Panc1 (cell line): Measurements from ENCODE around the gene ZIC4. TPM values are rescaled to one million over a fixed set of nuclear protein-coding genes. Genes with fewer than 3 reads are reported as not detected.
A peak's percentile ranks its signal among the peaks of the same experiment; 100 is the strongest.

Experiments
- ATAC-seq: fragments of 200-7000 bp; cut with Tn5 transposase; 2 replicates; pipeline ENCODE4 v1.9.1; 2020; ENCODE audit warnings: mild to moderate bottlenecking, moderate library complexity
- BruUV-seq: library from RNA; stranded (reverse); fragments of 400-500 nt; replicated peaks from 2 replicates; lab custom pipeline; 2021; lab: Mats Ljungman, UMichigan
- CTCF ChIA-PET: fragments of 300-600 bp; sonication (Branson Sonifier 250); formaldehyde crosslinking; loops from one replicate; lab custom pipeline; 2022; ENCODE audit warnings: antibody characterized with exemption; lab: Charles Lee
- POLR2A ChIA-PET: fragments of 300-600 bp; sonication (Branson Sonifier 250); formaldehyde crosslinking; loops from one replicate; lab custom pipeline; 2022; ENCODE audit warnings: antibody characterized with exemption; lab: Charles Lee
- DNase-seq: peaks from one replicate; pipeline ENCODE4 v3.0.0-alpha.2; 2010; ENCODE audit warnings: low read depth, low spot score
- H3K27ac ChIP-seq: 2 replicates; pipeline ENCODE4 v1.5.1; 2011; ENCODE audit warnings: mild to moderate bottlenecking, low read length, inconsistent platforms
- H3K27me3 ChIP-seq: fragments of 200-500 bp; sonication (Bioruptor generic); 2 replicates; pipeline ENCODE4 v1.6.0; 2014; ENCODE audit warnings: low read length, inconsistent platforms; ENCODE audit not compliant: control insufficient read depth, insufficient read depth
- H3K36me3 ChIP-seq: fragments of 200-500 bp; sonication (Bioruptor generic); 2 replicates; pipeline ENCODE4 v1.5.1; 2014; ENCODE audit warnings: inconsistent platforms, mild to moderate bottlenecking, low read length, moderate library complexity; ENCODE audit not compliant: control insufficient read depth, insufficient read depth
- H3K4me1 ChIP-seq: 2 replicates; pipeline ENCODE4 v1.5.1; 2011; ENCODE audit warnings: inconsistent platforms, mild to moderate bottlenecking, low read length, moderate library complexity; ENCODE audit not compliant: control insufficient read depth, insufficient read depth
- H3K4me3 ChIP-seq, 2 experiments: 2 replicates each; pipeline ENCODE4 v1.5.1; 2011 to 2012; ENCODE audit warnings: low read depth in 2 of 2, low read length in 2 of 2, mild to moderate bottlenecking in 2 of 2, inconsistent platforms in 1 of 2, moderate library complexity in 1 of 2
- H3K9me3 ChIP-seq: fragments of 200-500 bp; sonication (Bioruptor generic); 2 replicates; pipeline ENCODE4 v1.5.1; 2014; ENCODE audit warnings: low read depth, mild to moderate bottlenecking, inconsistent platforms, low read length, moderate library complexity; ENCODE audit not compliant: control insufficient read depth, insufficient read depth
- POLR2AphosphoS5 ChIP-seq: IDR thresholded peaks from 2 replicates; pipeline ENCODE4 v1.6.1; 2012; ENCODE audit warnings: mild to moderate bottlenecking, low read depth, low read length, moderate library complexity
- SIN3A ChIP-seq: IDR thresholded peaks from 2 replicates; pipeline ENCODE4 v1.6.1; 2012; ENCODE audit warnings: low read depth, mild to moderate bottlenecking, low read length, moderate library complexity, borderline replicate concordance; ENCODE audit not compliant: insufficient read depth
- TCF7L2 ChIP-seq: IDR thresholded peaks from 2 replicates; pipeline ENCODE4 v1.6.1; 2011; ENCODE audit warnings: mild to moderate bottlenecking, low read depth, low read length, inconsistent platforms
- in situ Hi-C: cut with HindIII; loops from 2 replicates; pipeline ENCODE4 v1.10.0; 2016; ENCODE audit warnings: low sequenced_read_pairs, low pct_unique_long_range_greater_than_20kb
- intact Hi-C: fragments of 100-400 bp; cut with micrococcal nuclease; formaldehyde crosslinking; loops from one replicate; pipeline ENCODE4 v1.10.0; 2022; ENCODE audit not compliant: unreplicated experiment
- total RNA-seq: library from RNA; stranded (reverse); gene quantifications from one replicate; pipeline ENCODE4 v1.2.1, GENCODE V29; 2021; ENCODE audit not compliant: unreplicated experiment
- TF ChIP-seq, protein P1 (sequence below): fragments of 450-650 bp; IDR thresholded peaks from 2 replicates; pipeline ENCODE4 v1.5.1; 2017; ENCODE audit warnings: mild to moderate bottlenecking
- TF ChIP-seq, protein P2 (sequence below), 2 experiments: IDR thresholded peaks; 2 replicates each; pipeline ENCODE4 v1.6.1; 2011 to 2012; ENCODE audit warnings: low read depth in 2 of 2, control low read depth in 1 of 2, low read length in 1 of 2, mild to moderate bottlenecking in 1 of 2, moderate library complexity in 1 of 2; ENCODE audit not compliant: insufficient read depth in 1 of 2

Gene ZIC4
- total RNA-seq, 1 experiment from 2014 or later: not detected

DNA sequence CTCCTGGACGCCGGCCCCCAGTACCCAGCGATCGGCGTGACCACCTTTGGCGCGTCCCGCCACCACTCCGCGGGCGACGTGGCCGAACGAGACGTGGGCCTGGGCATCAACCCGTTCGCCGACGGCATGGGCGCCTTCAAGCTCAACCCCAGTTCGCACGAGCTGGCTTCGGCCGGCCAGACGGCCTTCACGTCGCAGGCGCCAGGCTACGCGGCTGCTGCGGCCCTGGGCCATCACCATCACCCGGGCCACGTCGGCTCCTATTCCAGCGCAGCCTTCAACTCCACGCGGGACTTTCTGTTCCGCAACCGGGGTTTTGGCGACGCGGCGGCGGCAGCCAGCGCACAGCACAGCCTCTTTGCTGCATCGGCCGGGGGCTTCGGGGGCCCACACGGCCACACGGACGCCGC, 3.8 kb upstream of the ZIC4 start:
- no TSS peak for BruUV-seq
- in situ Hi-C loops (no loop called here), intact Hi-C loops (no loop called here)
- Histone ChIP-seq H3K36me3 (no peaks in the 10 kb centered on the region), H3K27ac (no peak overlapping the region), H3K4me1 (no peaks in the 10 kb centered on the region), H3K27me3 (no peaks in the 10 kb centered on the region; the same call in none of the 2 replicates), H3K9me3 (no peaks in the 10 kb centered on the region), H3K4me3 (no peak overlapping the region)
- no peak for TF ChIP-seq TCF7L2
- TF ChIP-seq POLR2AphosphoS5: no peak
- TF ChIP-seq, protein P1, sequence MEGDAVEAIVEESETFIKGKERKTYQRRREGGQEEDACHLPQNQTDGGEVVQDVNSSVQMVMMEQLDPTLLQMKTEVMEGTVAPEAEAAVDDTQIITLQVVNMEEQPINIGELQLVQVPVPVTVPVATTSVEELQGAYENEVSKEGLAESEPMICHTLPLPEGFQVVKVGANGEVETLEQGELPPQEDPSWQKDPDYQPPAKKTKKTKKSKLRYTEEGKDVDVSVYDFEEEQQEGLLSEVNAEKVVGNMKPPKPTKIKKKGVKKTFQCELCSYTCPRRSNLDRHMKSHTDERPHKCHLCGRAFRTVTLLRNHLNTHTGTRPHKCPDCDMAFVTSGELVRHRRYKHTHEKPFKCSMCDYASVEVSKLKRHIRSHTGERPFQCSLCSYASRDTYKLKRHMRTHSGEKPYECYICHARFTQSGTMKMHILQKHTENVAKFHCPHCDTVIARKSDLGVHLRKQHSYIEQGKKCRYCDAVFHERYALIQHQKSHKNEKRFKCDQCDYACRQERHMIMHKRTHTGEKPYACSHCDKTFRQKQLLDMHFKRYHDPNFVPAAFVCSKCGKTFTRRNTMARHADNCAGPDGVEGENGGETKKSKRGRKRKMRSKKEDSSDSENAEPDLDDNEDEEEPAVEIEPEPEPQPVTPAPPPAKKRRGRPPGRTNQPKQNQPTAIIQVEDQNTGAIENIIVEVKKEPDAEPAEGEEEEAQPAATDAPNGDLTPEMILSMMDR: no peak
- no peak for DNase-seq
- POLR2A ChIA-PET: no interaction called here
- ATAC-seq: no peak
- CTCF ChIA-PET: no interaction called here

- intact Hi-C loops (no loop called here), in situ Hi-C loops (no loop called here)
- H3K27ac ChIP-seq: no peak within 1 kb of the TSS
- ChIA-PET POLR2A (no interaction called here), CTCF (no interaction called here)
- H3K4me3 ChIP-seq: peak within 1 kb of the TSS in 1 of 2 experiments; percentile 11; a peak in 1 of 4 replicates
- no peaks in the 10 kb centered on the region for H3K4me1 ChIP-seq
- BruUV-seq: no TSS peak
- H3K27me3 ChIP-seq: no peaks in the 10 kb centered on the region; the same call in none of the 2 replicates
- H3K9me3 ChIP-seq: no peaks in the 10 kb centered on the region
- no peaks in the 10 kb centered on the region for H3K36me3 ChIP-seq
- ATAC-seq: no peak
- no peak for DNase-seq
- TF ChIP-seq, protein P2, sequence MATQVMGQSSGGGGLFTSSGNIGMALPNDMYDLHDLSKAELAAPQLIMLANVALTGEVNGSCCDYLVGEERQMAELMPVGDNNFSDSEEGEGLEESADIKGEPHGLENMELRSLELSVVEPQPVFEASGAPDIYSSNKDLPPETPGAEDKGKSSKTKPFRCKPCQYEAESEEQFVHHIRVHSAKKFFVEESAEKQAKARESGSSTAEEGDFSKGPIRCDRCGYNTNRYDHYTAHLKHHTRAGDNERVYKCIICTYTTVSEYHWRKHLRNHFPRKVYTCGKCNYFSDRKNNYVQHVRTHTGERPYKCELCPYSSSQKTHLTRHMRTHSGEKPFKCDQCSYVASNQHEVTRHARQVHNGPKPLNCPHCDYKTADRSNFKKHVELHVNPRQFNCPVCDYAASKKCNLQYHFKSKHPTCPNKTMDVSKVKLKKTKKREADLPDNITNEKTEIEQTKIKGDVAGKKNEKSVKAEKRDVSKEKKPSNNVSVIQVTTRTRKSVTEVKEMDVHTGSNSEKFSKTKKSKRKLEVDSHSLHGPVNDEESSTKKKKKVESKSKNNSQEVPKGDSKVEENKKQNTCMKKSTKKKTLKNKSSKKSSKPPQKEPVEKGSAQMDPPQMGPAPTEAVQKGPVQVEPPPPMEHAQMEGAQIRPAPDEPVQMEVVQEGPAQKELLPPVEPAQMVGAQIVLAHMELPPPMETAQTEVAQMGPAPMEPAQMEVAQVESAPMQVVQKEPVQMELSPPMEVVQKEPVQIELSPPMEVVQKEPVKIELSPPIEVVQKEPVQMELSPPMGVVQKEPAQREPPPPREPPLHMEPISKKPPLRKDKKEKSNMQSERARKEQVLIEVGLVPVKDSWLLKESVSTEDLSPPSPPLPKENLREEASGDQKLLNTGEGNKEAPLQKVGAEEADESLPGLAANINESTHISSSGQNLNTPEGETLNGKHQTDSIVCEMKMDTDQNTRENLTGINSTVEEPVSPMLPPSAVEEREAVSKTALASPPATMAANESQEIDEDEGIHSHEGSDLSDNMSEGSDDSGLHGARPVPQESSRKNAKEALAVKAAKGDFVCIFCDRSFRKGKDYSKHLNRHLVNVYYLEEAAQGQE (IDR thresholded peaks at IDR 0.05; ENCODE audit: insufficient read depth in 1 of 2, low read depth in 2 of 2, low read length in 1 of 2): no peak
- TF ChIP-seq POLR2AphosphoS5: no peak
- TF ChIP-seq SIN3A: no peak
- TF ChIP-seq, protein P1: no peak
- TF ChIP-seq TCF7L2: no peak
Observed at GRCh38 chr3:147409143-147410115, 3.1 kb upstream of the ZIC4 start, which contains the start of gene ZIC1. Gene ZIC1 (plus strand): TSS chr3:147409365. CDS start chr3:147410113, 748 bp downstream.
